GM18951 (cell line): ENCODE results near the gene EMILIN1.

Experiments used
- POLR2A ChIP-seq: IDR thresholded peaks from 4 replicates; pipeline ENCODE4 v1.6.1; 2011; ENCODE audit warnings: mild to moderate bottlenecking; ENCODE audit not compliant: insufficient read length, insufficient read depth; ENCODE audit errors: extremely low read depth
- in situ Hi-C: fragments of 300-500 bp; cut with MboI; formaldehyde crosslinking; loops from one replicate; pipeline ENCODE4 v1.12.0; 2022; ENCODE audit warnings: low sequenced_read_pairs, mixed read lengths, inconsistent platforms; ENCODE audit not compliant: unreplicated experiment

The EMILIN1 gene

DNA sequence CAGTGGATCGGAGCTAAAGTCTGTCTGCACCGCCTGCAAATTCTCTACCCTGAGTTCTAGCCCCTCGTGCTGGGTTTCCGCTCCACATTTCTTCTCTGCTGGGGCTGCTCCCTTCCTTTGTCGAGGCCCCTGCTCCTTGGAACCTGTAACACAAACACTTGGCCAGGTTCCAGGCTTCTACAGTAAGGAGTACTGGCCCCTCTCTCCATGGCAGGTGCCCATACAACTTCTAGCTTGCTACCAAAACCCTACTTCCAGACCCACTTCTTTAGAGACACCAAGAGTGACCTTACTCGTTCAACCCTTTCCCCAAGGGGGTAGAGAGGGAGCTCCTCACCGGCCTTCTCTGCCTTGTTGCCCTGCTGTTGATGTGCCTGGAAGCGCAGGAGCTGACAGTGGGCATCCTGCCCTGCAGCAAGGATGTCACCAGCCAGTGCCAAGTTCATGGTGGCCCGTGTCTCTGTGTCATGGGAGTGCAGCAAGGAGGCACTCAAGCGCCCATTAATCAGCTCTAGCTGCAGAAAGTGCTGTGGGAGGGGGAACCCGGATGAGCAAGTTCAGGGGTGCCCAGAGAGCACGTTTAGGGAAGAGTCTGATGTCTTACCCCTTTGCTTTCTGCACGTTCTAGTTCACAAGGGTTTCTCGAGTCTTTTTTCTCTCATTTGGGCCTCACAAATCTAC lies 54.9 kb downstream of the EMILIN1 start:
- no peak for TF ChIP-seq POLR2A
- in situ Hi-C loops, result no loop called here

DNA sequence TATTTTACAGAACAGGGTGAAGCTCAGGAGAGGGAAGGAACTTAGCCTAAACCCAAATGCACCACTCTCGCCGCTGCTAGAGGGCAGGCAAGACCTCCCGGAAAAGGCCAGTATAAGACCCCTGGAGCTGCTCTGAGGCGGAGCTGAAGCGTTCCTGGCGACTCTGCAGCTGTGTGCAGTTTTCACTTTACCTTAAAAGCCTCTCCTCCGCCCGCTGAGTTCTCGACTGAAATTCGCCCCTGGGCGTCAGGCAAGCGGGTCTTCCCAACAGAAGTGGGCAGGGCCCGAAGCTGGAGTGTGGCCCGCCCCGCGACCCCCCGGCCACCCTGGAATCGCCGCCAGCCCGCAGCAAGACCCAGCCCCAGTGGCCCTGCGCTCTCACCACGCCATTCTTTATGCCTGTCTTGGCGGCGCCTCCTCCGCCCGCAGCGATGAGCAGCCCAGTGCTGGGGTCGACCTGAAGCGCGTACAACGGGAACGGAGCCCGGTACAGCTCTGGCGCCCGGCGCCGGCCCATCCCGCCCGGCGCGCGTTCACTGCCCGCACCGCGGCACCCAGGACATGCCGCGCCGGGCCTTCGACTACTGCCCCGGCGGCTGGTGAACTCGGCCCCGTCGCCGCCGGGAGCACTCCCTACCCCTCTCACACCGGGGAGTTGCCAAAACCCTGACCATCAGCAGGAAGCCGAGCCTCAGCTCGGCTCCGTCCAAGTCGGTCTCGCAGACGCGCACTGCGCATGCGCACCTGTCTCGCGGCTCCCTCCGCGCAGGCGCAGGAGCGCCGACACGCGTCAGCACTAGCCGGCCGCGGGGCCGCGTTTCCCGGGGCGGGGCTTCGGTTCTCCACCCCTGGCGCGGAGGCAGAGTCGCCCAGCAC lies 55.7 kb downstream of the EMILIN1 start, which contains the start of gene PREB:
Gene PREB, minus strand, starts transcription at position 732 of the 876 bp plus-strand sequence. Its CDS starts 215 bp downstream, at position 517.
- in situ Hi-C loops, result no loop called here
- TF ChIP-seq POLR2A, result peak; percentile 95

DNA sequence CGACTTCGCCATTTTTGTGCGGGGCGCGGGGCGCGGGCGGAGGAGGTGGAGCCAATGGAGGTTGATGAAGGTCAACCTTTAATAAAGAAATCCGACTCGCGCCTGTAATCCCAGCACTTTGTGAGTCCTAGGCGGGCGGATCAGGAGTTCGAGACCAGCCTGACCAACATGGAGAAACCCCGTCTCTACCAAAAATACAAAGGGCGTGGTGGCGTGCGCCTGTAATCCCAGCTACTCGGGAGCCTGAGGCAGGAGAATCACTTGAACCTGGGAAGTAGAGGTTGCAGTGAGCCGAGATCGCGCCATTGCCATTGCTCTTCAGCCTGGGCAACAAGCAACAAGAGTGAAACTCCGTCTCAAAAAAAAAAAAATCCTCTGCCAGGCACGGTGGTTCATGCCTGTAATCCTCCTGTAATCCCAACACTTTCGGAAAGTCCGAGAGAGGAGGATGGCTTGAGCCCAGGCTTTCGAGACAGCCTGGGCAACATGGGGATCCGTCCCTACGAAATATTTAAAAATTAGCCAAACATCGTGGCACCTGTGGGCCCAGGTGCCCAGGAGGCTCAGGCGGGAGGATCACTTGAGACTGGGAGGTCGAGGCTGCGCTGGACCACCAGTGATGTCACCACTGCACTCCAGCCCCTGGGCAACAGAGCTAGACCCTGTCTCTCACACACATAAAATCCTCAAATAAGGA lies 56.5 kb downstream of the EMILIN1 start:
- in situ Hi-C loops, result no loop called here
- TF ChIP-seq POLR2A, result no peak

DNA sequence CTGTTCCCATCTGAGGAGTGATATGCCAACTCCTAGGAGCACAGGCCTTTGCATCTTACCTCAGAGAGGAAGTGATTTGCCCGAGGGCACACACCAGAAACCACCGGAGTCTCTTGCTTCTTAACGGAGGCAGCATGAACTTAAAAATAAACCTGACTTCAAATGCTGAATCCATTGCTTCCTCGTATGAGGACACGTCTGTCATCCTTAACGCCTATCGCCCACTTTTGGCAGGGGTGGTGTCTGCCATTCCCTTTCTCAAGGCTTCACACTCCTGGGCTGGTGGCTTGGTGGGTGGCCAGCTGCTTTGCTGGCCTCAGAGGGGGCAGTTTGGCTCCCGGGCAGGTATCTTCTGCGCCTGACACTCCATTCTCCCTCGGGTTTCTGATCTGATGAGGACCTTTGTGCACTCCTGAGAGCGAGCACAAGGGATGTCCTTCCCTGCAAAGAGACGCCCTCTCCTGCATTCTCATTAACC lies 57.1 kb downstream of the EMILIN1 start:
- in situ Hi-C loops, result no loop called here
- TF ChIP-seq POLR2A, result no peak
